Thoracic aorta (tissue), 2 donors: ENCODE results near the gene A4GNT. TPM values are rescaled to one million over a fixed set of nuclear protein-coding genes. Genes with fewer than 3 reads are reported as not detected.
A peak's percentile ranks its signal among the peaks of the same experiment; 100 is the strongest.

ENCODE experiments used
- ATAC-seq: fragments of 150-250 bp; one replicate; pipeline ENCODE4 v1.8.0; 2017; ENCODE audit warnings: low read depth; ENCODE audit not compliant: insufficient number of reproducible peaks, low FRiP score
- DNase-seq: peaks from one replicate; pipeline ENCODE4 v3.0.0-alpha.2; 2020; ENCODE audit warnings: low spot score
- H3K27ac ChIP-seq, 2 donors: fragments of 200-600 bp; sonication (generic); 1 replicate in 1 of 2; 2 replicates in 1 of 2; pipeline ENCODE4 v1.5.1; 2016; ENCODE audit warnings: mild to moderate bottlenecking in 2 of 2, moderate library complexity in 2 of 2
- H3K27me3 ChIP-seq: fragments of 200-600 bp; sonication (generic); replicated peaks from 2 replicates; pipeline ENCODE4 v1.6.0; 2016; ENCODE audit warnings: mild to moderate bottlenecking; ENCODE audit not compliant: insufficient read depth
- H3K36me3 ChIP-seq: fragments of 200-600 bp; sonication (generic); one replicate; pipeline ENCODE4 v1.5.1; 2016
- H3K4me1 ChIP-seq, 2 donors: fragments of 200-600 bp; sonication (generic); 1 replicate in 1 of 2; 2 replicates in 1 of 2; pipeline versions ENCODE4 v1.5.1 to v1.6.0; 2016; ENCODE audit warnings: low read depth in 2 of 2, mild to moderate bottlenecking in 1 of 2; ENCODE audit not compliant: control insufficient read depth in 1 of 2
- H3K4me3 ChIP-seq: fragments of 200-600 bp; sonication (generic); 2 replicates; pipeline ENCODE4 v1.5.1; 2016; ENCODE audit warnings: mild to moderate bottlenecking
- H3K9me3 ChIP-seq: fragments of 200-600 bp; sonication (generic); 2 replicates; pipeline ENCODE4 v1.5.1; 2016
- total RNA-seq, 2 donors: library from RNA; depleted of rRNA; stranded (reverse); fragments of >200 nt; gene quantifications; one replicate each; pipeline versions ENCODE4 v1.1.0 to v1.2.3, GENCODE V29; 2016
- TF ChIP-seq, protein P1 (sequence below): fragments of 200-600 bp; sonication (generic); IDR thresholded peaks from one replicate; pipeline ENCODE4 v1.5.1; 2019; ENCODE audit warnings: antibody characterized with exemption

The A4GNT gene
- total RNA-seq, 2 donors from 2014 or later, result not detected

DNA sequence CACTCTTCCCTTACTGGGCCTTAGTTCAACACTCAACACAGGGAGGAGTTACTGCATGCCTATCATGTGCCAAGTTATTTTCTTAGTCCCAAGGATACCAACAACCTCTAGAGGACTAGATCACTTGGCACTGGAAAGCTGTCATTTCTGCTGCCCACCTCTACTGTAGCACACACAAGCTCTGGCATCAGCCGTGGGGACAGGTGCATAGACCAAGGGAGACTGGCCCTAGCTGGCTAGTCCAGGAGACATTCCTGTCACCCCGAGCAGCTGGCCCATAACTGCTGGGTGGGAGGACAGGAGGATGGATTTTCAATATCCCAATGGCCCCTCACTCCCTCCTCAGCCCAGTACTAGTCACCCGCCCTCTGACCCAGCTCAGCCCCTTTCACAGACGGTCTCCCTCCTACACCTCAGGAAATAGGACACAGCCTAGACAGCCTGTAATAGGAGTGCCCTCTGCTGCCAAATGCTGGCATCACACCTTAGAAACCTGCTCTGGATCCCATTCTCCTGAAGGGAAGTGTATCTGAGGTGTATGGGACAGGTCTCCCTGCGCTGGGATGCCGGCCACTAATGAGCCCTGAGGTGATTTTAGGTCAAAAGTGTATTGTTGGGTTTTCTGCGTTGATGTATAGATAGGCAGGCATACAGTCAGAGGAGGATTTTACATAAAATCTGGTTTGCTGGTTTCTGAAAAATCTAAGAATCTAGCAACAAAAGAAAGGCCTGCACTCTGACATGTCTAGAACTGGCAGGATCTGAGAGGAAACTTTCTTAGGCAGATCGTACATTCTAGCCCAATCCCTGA, 13.4 kb downstream of the A4GNT start:
- TF ChIP-seq, protein P1, sequence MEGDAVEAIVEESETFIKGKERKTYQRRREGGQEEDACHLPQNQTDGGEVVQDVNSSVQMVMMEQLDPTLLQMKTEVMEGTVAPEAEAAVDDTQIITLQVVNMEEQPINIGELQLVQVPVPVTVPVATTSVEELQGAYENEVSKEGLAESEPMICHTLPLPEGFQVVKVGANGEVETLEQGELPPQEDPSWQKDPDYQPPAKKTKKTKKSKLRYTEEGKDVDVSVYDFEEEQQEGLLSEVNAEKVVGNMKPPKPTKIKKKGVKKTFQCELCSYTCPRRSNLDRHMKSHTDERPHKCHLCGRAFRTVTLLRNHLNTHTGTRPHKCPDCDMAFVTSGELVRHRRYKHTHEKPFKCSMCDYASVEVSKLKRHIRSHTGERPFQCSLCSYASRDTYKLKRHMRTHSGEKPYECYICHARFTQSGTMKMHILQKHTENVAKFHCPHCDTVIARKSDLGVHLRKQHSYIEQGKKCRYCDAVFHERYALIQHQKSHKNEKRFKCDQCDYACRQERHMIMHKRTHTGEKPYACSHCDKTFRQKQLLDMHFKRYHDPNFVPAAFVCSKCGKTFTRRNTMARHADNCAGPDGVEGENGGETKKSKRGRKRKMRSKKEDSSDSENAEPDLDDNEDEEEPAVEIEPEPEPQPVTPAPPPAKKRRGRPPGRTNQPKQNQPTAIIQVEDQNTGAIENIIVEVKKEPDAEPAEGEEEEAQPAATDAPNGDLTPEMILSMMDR, result peak; percentile 80
- no peak for ATAC-seq

DNA sequence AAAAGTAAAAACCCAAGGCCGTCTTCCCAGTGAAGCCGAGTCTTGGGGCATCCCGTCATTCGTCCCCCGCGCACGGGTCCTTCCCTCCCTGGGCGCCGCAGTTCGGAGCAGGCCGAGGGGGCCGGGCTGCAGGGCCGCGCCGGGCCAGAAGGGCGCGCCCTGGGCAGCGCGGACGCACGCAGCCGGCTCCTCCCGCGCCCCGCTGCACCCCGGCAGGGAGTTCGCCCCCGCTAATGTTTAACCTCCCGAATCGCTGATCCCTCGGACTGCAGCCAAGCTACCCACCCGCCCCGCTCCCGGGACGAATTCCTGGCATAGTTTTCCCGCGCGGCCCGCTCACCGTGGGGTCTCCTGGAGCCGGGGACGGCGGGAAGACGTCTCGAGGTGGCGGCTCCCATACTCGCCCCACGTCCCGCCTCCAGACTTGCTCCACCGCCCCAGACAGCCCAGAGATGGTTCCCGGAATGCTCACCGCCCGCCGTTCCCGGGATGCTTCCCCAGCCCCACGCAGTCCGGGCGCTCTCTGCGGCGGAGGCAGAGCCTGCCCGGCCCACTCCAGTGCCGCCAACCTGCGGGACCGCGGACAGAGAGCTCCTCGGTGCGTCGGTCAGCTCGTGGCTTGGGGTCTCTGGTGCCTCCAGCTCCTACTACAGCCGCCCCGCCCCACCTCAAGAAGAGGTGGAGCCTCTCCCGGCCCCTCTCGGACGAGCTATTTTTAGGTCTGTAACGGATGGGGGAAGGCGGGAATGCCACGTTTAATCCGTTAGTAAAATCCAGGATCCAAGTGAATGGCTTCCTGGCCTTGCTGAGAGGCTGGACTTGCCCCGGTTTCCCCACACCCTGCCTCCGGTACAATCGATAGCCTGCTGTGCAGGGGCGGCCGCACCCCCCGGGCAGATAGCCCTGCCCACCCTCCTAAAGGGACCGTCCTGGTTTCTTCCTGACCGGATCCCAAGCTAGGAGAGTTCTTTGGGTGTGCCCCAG, 16.9 kb downstream of the A4GNT start, which contains the start of gene DZIP1L:
Gene DZIP1L (minus strand): TSS at position 621 of the 984 bp plus-strand sequence. CDS start 11,637 bp downstream, outside the sequence.
- TF ChIP-seq, protein P1, result peak; percentile 57
- no peak for DNase-seq
- H3K4me1 ChIP-seq, result peaks cover 6 to 33% of the 10 kb centered on the region in 2 donors

More for the DNA sequence above, 13.4 kb downstream of the A4GNT start:
- no peak overlapping the region for H3K27ac ChIP-seq
- H3K4me1 ChIP-seq, result peaks cover 0 to 20% of the 10 kb centered on the region in 2 donors
- no peaks in the 10 kb centered on the region for H3K27me3 ChIP-seq
- no peaks in the 10 kb centered on the region for H3K9me3 ChIP-seq
- H3K4me3 ChIP-seq, result no peak overlapping the region
- H3K36me3 ChIP-seq, result no peaks in the 10 kb centered on the region
- peak; percentile 31 for DNase-seq

DNA sequence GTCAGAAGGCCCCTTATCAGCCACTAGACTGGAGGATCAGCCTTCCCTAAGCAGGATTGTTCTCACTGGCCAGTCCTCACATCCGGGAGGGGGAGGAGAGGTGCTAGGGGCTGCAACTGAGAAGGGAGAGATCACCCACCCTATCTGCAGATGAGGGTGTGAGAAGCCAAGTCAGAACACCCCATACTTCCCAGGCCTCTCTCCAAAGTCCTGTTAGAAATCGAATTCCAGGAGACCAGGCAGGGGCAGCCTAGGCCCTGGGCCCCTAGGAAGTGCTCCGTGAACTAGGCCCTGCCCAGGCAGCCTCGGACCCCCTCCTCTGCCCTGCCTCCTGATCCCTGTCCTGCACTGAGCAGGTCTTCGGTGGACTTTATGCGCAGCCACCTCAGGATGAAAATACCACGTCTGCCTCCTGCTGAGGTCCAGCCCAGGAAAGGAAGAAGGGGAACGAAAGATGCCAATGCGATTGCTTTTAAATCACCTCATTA, 17.7 kb downstream of the A4GNT start:
- TF ChIP-seq, protein P1, result no peak
- peaks cover 6 to 33% of the 10 kb centered on the region in 2 donors for H3K4me1 ChIP-seq
- no peaks in the 10 kb centered on the region for H3K9me3 ChIP-seq
- H3K4me3 ChIP-seq, result peak overlapping the region; percentile 95
- DNase-seq (no peak), ATAC-seq (no peak)
- H3K27me3 ChIP-seq, result no peaks in the 10 kb centered on the region
- H3K27ac ChIP-seq, result peak overlapping the region; percentile 81 to 97
- H3K36me3 ChIP-seq, result no peaks in the 10 kb centered on the region

More for the DNA sequence above, 16.9 kb downstream of the A4GNT start, which contains the start of gene DZIP1L:
- peak; percentile 68 for ATAC-seq
- Histone ChIP-seq H3K27me3 (no peaks in the 10 kb centered on the region), H3K27ac (peak within 1 kb of the TSS; percentile 81 to 97), H3K9me3 (no peaks in the 10 kb centered on the region), H3K4me3 (peak within 1 kb of the TSS; percentile 95), H3K36me3 (no peaks in the 10 kb centered on the region)

DNA sequence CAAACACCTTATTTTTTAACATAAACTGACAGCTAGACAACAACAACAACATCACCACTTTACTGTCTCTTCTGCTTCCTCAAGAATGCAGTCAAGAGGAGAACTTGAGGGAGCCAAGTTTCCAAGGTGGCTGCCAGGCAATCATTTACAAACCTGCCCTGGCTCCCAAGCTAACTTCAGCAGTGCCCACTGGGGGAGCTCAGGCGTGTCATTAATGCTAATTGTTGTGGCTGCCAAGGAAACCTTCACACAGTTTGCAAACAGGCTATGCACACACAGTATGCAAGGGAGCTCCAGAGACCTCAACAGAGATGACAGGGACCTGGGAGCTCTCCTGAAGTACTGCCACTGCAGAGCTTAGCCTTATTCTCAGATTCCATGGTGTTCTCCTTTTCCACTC, 18.9 kb downstream of the A4GNT start:
- TF ChIP-seq, protein P1, result no peak
- ATAC-seq (no peak), DNase-seq (no peak)
- no peaks in the 10 kb centered on the region for H3K36me3 ChIP-seq
- H3K27me3 ChIP-seq, result no peaks in the 10 kb centered on the region
- H3K4me3 ChIP-seq, result no peak overlapping the region
- H3K27ac ChIP-seq, result peak overlapping the region; percentile 25 to 97
- H3K9me3 ChIP-seq, result no peaks in the 10 kb centered on the region
- H3K4me1 ChIP-seq, result peaks cover 6 to 33% of the 10 kb centered on the region in 2 donors
